ENCODE measurements around the gene ZNF792. TPM values are rescaled to one million over a fixed set of nuclear protein-coding genes. Genes with fewer than 3 reads are reported as not detected.

Gene ZNF792
- total and polyA plus RNA-seq, 2 of the 8 experiments (the other 6 are each of a cell fraction or from before 2014, with no cell fraction given): 2.5 to 7.2 TPM

- TF ChIP-seq POU5F1 (IDR thresholded peaks at IDR 0.05; ENCODE audit: low read depth, low read length) (no peak), GTF2F1 (IDR thresholded peaks at IDR 0.05; ENCODE audit: borderline replicate concordance, low read depth, low read length) (no peak), HDAC2 (IDR thresholded peaks at IDR 0.05; ENCODE audit: borderline replicate concordance in 1 of 2, low read depth in 2 of 2, low read length in 2 of 2) (0 out of 4 replicates have a peak, but pooled peaks of 1 of the 2 experiments have one; percentile 14)
Measured at GRCh38 chr19:34999498-35000337, 35.7 kb upstream of the ZNF792 start, which contains the start of gene GRAMD1A (continued).

All from H1 (cell line).